Fibroblast of skin of right quadriceps (primary cell): ENCODE measurements around the gene COQ8B.
"Not testable (repeated sequence)": the region's sequence is repeated elsewhere in the genome, so short reads cannot be mapped to it uniquely, and the experiment has no call there.

ENCODE experiments used
- DNase-seq: peaks from one replicate; pipeline ENCODE4 v3.0.0-alpha.2; 2013

COQ8B gene

DNA sequence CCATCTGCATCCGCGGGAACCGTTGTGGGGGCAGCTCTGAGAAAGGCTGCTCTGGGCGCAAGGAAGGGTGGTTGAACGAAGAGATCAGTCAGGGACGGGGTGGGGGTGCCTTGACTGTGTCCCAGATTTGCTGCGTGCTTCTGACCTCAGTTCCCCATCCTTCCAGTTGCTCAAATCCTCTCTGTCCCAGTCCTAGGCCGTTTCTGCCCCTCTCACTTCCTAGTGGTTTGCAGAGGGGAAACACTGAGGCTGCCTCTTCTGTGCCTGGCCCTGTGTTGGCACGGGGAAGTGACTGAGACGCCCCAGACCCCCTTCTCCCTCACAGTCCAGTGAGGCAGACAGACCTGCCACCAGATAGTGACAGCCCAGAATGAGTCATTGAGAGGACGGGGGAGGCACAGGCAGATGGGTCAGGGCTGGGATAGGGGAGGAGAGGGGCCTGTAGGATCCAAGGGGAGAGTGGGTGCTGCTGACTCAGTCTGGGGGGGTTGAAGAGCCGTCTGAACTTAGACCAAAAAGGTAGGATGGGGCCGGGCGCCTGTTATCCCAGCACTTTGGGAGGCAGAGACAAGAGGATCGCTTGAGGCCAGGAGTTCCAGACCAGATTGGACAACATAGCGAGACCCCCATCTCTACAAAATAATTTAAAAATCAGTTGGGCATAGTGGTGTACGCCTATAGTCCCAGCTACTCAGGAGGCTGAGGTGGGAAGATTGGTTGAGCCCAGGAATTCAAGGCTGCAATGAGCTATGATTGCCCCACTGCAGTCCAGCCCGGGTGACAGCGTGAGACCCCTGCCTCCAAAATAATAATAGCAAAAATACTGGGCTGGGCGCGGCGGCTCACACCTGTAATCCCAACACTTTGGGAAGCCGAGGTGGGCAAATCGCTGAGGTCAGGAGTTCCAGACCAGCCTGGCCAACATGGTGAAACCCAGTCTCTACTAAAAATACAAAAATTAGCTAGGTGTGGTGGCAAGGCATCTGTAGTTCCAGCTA lies 52.7 kb downstream of the COQ8B start:
- DNase-seq = peak; percentile 42

DNA sequence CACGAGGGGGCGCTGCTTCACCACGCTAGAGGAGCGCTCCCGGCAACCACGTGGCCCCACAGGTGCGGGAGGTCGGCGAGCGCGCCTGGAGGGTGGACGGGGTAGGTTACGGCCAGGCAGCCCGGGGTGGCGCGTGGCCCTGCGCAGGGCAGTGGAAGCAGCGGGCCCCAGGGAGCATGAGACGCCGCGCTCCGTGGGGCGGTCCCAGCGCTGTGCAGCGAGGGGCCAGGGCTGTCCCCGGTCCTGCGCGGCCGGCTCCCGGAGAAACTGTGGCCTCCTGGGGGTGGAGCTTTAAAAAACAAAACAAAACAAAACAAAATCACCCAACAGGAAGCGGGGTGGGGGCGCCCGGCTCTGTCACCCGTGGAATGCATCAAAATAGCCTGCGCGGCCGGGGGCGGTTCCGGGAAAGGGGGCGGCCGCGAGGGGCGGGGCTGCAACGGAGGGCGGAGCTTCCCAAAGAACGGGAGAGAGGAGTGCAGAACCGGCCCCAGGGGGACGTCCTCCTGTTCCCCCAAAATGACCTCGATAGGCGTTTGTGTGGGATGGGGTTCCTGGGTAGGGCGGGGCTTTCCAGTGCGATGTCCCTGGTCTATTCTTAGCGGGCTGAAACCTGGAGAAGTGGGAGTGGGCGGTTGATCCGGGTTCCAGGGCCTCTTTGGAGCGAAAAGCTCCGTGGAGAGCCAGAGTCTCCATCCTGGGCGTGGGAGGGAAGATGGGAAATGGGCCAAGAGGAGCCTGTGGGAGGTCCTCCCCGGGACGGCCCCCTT lies 53.6 kb downstream of the COQ8B start:
- peak; percentile 77 for DNase-seq

DNA sequence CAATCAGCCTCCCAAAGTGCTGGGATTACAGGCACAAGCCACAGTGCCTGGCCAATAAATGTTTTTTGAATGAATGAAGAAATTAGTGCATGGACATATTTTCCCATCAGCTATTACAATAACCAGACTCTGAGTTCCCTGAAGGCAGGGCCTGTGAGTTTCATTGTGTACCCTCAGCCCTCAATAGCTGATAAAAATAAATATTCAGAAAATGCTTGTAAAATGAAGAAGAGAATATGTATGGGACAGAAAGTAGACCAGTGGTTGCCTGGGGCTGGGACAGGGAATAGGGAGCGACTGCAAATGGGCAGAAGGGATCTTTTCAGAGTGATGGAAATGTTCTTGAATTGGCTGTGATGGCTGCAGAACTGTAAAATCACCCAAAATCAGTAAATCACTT lies 55.1 kb downstream of the COQ8B start:
- DNase-seq = no peak

DNA sequence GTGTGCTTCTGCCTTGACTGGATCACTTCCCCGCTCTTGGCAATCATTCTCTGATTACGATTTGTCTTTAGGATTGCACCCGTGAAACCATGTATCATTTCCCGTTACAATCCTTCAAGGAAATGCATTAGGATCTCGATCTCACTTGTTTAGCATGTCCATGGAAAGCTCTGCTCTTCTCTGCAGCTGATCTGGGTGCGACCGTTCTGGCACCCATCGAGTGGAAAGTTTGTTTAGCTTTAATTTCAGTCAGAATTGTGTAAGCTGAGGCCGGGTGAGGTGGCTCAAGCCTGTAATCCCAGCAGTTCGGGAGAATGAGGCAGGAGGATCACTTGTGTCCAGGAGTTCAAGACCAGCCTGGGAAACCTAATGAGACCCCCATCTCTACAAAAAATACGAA lies 57.1 kb downstream of the COQ8B start:
- no peak for DNase-seq

DNA sequence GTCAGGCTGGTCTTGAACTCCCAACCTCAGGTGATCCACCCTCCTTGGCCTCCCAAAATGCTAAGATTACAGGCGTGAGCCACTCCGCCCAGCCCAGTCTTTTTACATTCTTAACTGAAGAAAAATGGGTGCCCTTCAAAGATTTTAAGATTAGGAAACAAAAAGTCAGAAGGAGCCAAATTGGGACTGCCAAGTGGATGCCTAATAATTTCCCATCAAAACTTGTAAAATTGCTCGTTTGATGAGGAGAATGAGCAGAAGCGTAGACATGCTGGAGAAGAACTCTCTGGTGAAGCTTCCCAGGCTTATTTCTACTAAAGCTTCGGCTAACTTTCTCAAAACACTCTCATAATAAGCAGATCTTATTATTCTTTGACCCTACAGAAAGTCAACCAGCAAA lies 57.6 kb downstream of the COQ8B start:
- no peak for DNase-seq

DNA sequence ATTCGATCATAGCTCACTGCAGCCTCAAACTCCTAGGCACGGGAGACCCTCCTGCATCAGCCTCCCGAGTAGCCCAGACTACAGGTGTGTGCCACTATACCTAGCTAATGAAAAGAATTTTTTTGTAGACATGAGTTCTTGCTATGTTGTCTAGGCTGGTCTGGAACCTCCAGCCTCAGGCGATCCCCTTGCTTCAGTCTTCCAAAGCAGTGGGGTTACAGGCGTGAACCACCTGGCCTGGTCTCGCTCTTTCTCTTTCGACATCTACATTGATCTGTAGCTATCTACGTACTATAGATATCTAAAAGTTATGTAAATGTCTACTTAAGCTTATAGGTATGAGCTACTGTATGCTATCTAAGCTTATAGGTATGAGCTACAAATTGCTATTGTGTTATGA lies 58.7 kb downstream of the COQ8B start:
- no peak for DNase-seq

DNA sequence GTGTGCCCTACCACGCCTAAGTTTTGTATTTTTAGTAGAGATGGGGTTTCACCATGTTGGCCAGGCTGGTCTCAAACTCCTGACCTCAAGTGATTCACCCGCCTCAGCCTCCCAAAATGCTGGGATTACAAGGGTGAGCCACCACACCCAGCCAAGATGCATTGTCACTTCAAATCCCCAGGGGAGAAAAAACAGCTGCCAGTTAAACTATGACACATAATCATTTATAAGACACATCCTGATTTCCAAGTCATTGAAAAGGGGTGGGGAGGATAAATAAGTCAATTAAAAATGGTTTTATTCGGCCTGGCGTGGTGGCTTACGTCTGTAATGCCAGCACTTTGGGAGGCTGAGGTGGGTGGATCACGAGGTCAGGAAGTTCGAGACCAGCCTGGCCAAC lies 61.0 kb downstream of the COQ8B start:
- not testable (repeated sequence) for DNase-seq

- not testable (repeated sequence) for DNase-seq
Observed at GRCh38 chr19:40652303-40652702, 64.4 kb downstream of the COQ8B start.

- peak; percentile 53 for DNase-seq
Observed at GRCh38 chr19:40650749-40651305, 65.9 kb downstream of the COQ8B start.

DNA sequence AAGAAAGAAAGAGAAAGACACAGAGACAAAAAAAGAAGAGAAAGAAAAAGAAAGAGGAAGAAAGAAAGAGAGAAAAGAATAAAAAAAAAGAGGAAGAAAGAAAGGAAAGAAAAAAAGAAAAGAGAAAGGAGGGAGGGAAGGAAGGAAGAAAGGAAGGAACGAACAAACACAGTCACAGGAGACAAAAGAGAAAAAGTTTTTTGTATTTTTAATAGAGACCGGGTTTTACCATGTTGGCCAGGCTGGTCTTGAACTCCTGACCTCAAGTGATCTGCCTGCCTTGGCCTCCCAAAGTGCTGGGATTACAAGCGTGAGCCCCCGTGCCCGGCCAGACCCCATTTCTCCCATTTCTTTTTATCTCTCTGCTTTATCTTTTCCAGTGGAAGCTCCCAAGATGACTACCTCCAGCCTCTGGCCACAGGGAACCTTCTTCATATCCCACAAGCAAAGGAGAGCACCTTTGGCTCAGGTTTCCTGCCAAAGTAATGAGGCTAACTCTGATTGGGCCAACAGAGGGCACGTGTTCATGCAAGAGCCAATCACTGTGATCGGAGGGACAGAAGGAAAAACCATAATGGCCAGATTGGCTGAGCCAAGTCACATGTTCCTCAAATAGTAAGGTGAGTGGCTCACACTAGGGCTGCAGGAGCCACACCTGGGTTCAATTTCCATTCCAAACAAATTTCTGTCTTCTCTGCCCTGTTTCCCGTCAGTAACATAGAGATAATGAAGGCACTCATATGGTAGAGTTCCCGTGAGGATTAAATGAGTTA lies 66.6 kb downstream of the COQ8B start:
- peak; percentile 15 for DNase-seq

- DNase-seq = no peak
Observed at GRCh38 chr19:40646743-40647254, 69.9 kb downstream of the COQ8B start.

DNA sequence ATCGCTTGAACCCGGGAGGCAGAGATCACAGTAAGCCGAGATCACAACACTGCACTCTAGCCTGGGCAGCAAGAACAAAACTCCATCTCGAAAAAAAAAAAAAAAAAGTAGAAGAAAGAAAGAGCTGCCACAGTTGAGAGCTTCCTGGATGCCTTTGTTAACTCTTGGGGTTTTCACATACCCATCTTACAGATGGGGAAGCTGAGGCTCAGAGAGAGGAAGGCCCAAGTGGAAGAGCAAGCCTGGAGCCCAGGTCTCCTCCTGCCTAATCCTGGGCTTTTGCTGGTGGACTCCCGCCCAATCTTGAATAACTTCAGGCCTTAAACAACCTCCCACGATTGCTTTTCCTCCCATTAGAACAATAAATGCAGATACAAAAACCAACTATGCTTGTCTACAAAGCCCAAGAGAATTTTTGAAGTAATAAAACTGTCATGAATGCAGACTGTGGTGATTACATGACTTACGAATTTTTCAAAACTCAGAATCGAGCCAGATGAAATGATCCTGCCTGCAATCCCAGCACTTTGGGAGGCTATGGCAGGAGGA lies 73.9 kb downstream of the COQ8B start:
- peak; percentile 47 for DNase-seq

DNA sequence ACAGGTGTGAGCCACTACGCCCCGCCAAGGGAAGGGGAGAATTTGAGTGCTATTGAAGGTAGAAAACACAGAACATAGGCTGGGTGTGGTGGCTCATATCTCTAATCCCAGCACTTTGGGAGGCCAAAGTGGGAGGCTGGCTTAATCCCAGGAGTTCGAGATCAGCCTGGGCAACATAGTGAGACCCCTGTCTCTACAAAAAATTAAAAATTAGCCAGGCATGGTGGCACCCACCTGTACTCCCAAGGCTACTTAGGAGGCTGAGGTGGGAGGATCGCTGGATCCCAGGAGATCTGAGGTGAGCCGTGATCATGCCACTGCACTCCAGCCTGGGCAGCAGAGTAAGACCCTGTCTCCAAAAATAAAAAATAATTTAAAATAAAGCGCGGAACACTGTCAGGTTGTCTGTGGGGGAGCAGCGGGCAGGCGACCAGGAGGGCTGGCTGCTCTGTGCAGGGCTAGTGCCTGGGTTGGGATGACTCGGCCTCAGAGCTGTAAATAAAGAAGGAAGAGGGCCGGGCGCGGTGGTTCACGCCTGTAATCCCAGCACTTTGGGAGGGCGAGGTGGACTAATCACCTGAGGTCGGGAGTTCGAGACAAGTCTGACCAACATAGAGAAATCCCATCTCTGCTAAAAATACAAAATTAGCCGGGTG lies 74.5 kb downstream of the COQ8B start:
- DNase-seq = no peak
